H9 (cell line): Measurements from ENCODE around the gene TRIM32. TPM values are rescaled to one million over a fixed set of nuclear protein-coding genes. Genes with fewer than 3 reads are reported as not detected.
A peak's percentile ranks its signal among the peaks of the same experiment; 100 is the strongest.

Experiments
- DNase-seq: peaks from one replicate; pipeline ENCODE4 v3.0.0-alpha.2; 2017
- H2AFZ ChIP-seq: one replicate; pipeline ENCODE4 v1.6.1; 2013; ENCODE audit warnings: mild to moderate bottlenecking, low read length, control low read depth, moderate library complexity
- H2AK5ac ChIP-seq: 2 replicates; pipeline ENCODE4 v1.6.1; 2013; ENCODE audit warnings: low read length, control low read depth, mixed read lengths; ENCODE audit not compliant: insufficient read length
- H2BK120ac ChIP-seq: one replicate; pipeline ENCODE4 v1.6.1; 2013; ENCODE audit warnings: low read depth, mild to moderate bottlenecking, low read length, control low read depth, inconsistent platforms; ENCODE audit not compliant: poor library complexity, severe bottlenecking
- H2BK12ac ChIP-seq: 2 replicates; pipeline ENCODE4 v1.6.1; 2013; ENCODE audit warnings: low read length, control low read depth, mixed read lengths, low read depth; ENCODE audit not compliant: insufficient read length
- H2BK15ac ChIP-seq: 2 replicates; pipeline ENCODE4 v1.6.1; 2013; ENCODE audit warnings: low read depth, low read length, control low read depth
- H2BK20ac ChIP-seq: one replicate; pipeline ENCODE4 v1.6.1; 2013; ENCODE audit warnings: low read depth, mild to moderate bottlenecking, low read length, control low read depth, inconsistent platforms; ENCODE audit not compliant: poor library complexity, severe bottlenecking
- H2BK5ac ChIP-seq: 2 replicates; pipeline ENCODE4 v1.6.1; 2013; ENCODE audit warnings: low read length, control low read depth, mixed read lengths; ENCODE audit not compliant: insufficient read length
- H3K14ac ChIP-seq: 2 replicates; pipeline ENCODE4 v1.6.1; 2013; ENCODE audit warnings: low read length, control low read depth; ENCODE audit not compliant: insufficient read depth
- H3K18ac ChIP-seq: 2 replicates; pipeline ENCODE4 v1.6.1; 2013; ENCODE audit warnings: low read depth, mild to moderate bottlenecking, mixed read lengths, low read length, control low read depth; ENCODE audit not compliant: insufficient read length
- H3K23ac ChIP-seq: 2 replicates; pipeline ENCODE4 v1.6.1; 2013; ENCODE audit warnings: low read length, control low read depth, mixed read lengths, low read depth; ENCODE audit not compliant: insufficient read length
- H3K23me2 ChIP-seq: 2 replicates; pipeline ENCODE4 v1.6.1; 2013; ENCODE audit warnings: low read depth, mild to moderate bottlenecking, mixed read lengths, low read length, control low read depth; ENCODE audit not compliant: insufficient read length, poor library complexity, severe bottlenecking
- H3K27ac ChIP-seq: 2 replicates; pipeline ENCODE4 v1.5.1; 2013; ENCODE audit warnings: low read length, control low read depth, mixed read lengths, low read depth; ENCODE audit not compliant: insufficient read length
- H3K27me3 ChIP-seq: 2 replicates; pipeline ENCODE4 v1.6.1; 2013; ENCODE audit warnings: low read length, control low read depth, inconsistent platforms; ENCODE audit not compliant: insufficient read depth
- H3K4ac ChIP-seq: 2 replicates; pipeline ENCODE4 v1.6.1; 2013; ENCODE audit warnings: low read depth, mild to moderate bottlenecking, control low read depth, inconsistent platforms, low read length, moderate library complexity
- H3K4me1 ChIP-seq: 2 replicates; pipeline ENCODE4 v1.6.1; 2013; ENCODE audit warnings: low read length, control low read depth, inconsistent platforms; ENCODE audit not compliant: insufficient read depth
- H3K4me2 ChIP-seq: 2 replicates; pipeline ENCODE4 v1.6.1; 2013; ENCODE audit warnings: low read length, control low read depth, mixed read lengths; ENCODE audit not compliant: insufficient read length, insufficient read depth
- H3K56ac ChIP-seq: 2 replicates; pipeline ENCODE4 v1.6.1; 2013; ENCODE audit warnings: low read depth, mild to moderate bottlenecking, mixed read lengths, low read length, control low read depth; ENCODE audit not compliant: insufficient read length
- H3K79me1 ChIP-seq: 2 replicates; pipeline ENCODE4 v1.6.1; 2013; ENCODE audit warnings: low read depth, mild to moderate bottlenecking, moderate library complexity, low read length, control low read depth, inconsistent platforms; ENCODE audit not compliant: insufficient read depth, poor library complexity, severe bottlenecking
- H3K79me2 ChIP-seq: 2 replicates; pipeline ENCODE4 v1.6.1; 2013; ENCODE audit warnings: low read length, control low read depth, inconsistent platforms; ENCODE audit not compliant: insufficient read depth
- H3K9ac ChIP-seq: 2 replicates; pipeline ENCODE4 v1.6.1; 2013; ENCODE audit warnings: low read length, control low read depth, mixed read lengths; ENCODE audit not compliant: insufficient read length; ENCODE audit errors: extremely low read depth
- H3K9me3 ChIP-seq: one replicate; pipeline ENCODE4 v1.6.1; 2013; ENCODE audit warnings: low read depth, low read length, inconsistent platforms; ENCODE audit not compliant: control insufficient read depth
- H3T11ph ChIP-seq: one replicate; pipeline ENCODE4 v1.6.1; 2013; ENCODE audit warnings: mild to moderate bottlenecking, low read length, control low read depth, inconsistent platforms
- H4K20me1 ChIP-seq: one replicate; pipeline ENCODE4 v1.6.1; 2013; ENCODE audit not compliant: control insufficient read depth, insufficient read length, insufficient read depth
- H4K5ac ChIP-seq: 2 replicates; pipeline ENCODE4 v1.6.1; 2013; ENCODE audit warnings: low read depth, mild to moderate bottlenecking, mixed read lengths, low read length, control low read depth; ENCODE audit not compliant: insufficient read length
- H4K8ac ChIP-seq: replicated peaks from 2 replicates; pipeline ENCODE4 v1.6.1; 2013; ENCODE audit warnings: low read length, control low read depth, mixed read lengths, low read depth; ENCODE audit not compliant: insufficient read length
- H4K91ac ChIP-seq: 2 replicates; pipeline ENCODE4 v1.6.1; 2013; ENCODE audit warnings: low read depth, mild to moderate bottlenecking, moderate library complexity, mixed read lengths, low read length, control low read depth; ENCODE audit not compliant: insufficient read length
- H3K27ac Mint-ChIP-seq, 3 experiments: 2 replicates in 2 of 3; 3 replicates in 1 of 3; pipeline ENCODE4 v1.8.0; 2020 to 2021; ENCODE audit warnings: mixed read lengths in 3 of 3, mild to moderate bottlenecking in 1 of 3, moderate library complexity in 1 of 3
- H3K27me3 Mint-ChIP-seq: 2 replicates; pipeline ENCODE4 v1.8.0; 2021; ENCODE audit warnings: low read depth, mild to moderate bottlenecking, moderate library complexity, mixed read lengths
- H3K36me3 Mint-ChIP-seq, 3 experiments: 2 replicates in 2 of 3; 3 replicates in 1 of 3; pipeline ENCODE4 v1.8.0; 2020 to 2021; ENCODE audit warnings: low read depth in 3 of 3, mixed read lengths in 3 of 3; ENCODE audit not compliant: insufficient read depth in 1 of 3
- H3K4me1 Mint-ChIP-seq, 2 experiments: 2 replicates each; pipeline ENCODE4 v1.8.0; 2020; ENCODE audit warnings: mixed read lengths in 2 of 2
- H3K4me3 Mint-ChIP-seq, 2 experiments: 2 replicates in 1 of 2; 3 replicates in 1 of 2; pipeline ENCODE4 v1.8.0; 2020 to 2021; ENCODE audit warnings: mild to moderate bottlenecking in 2 of 2, mixed read lengths in 2 of 2, moderate library complexity in 1 of 2
- H3K9me3 Mint-ChIP-seq, 2 experiments: 2 replicates in 1 of 2; 3 replicates in 1 of 2; pipeline ENCODE4 v1.8.0; 2020; ENCODE audit warnings: mild to moderate bottlenecking in 2 of 2, mixed read lengths in 2 of 2, moderate library complexity in 1 of 2
- total RNA-seq: library from RNA; stranded (reverse); gene quantifications from 2 replicates; pipeline ENCODE4 v1.2.1, GENCODE V29; 2021
- TF ChIP-seq, protein P1 (sequence below): fragments of 200-600 bp; sonication (generic); conservative IDR thresholded peaks from 3 replicates; pipeline ENCODE4 v1.8.0; 2021; ENCODE audit warnings: antibody characterized with exemption, mild to moderate bottlenecking

The TRIM32 gene
- total RNA-seq, 1 experiment from 2014 or later: 12.9 TPM

DNA sequence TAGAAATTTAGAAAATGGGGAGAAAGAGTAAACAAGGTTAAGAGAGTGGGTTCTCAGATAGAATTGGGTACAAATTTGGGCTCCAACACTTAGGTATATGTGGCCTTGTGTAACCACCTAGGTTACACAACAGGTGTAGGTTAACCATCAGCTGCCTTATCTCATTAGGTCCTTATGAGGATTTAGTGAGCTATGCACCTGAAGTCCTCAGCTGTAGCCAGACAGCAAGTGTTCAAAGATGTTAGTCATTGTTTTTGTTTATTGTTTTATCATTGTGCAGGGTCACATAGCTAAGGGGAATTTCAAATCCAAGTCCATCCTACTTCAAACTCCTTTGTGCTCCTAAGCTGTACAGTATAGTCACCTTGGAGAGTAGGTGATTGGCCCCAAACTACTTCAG is 970 bp upstream of the TRIM32 start:
- Mint-ChIP-seq H3K36me3 (peaks cover 11 to 21% (median 20%) of the 10 kb centered on the region in 3 experiments), H3K27me3 (peaks cover 4% of the 10 kb centered on the region), H3K4me1 (peaks cover 31 to 33% of the 10 kb centered on the region in 2 experiments), H3K9me3 (peaks cover 11 to 15% of the 10 kb centered on the region in 2 experiments), H3K27ac (peak overlapping the region in 1 of 3 experiments; percentile 95; a peak in 1 of 7 replicates), H3K4me3 (peak overlapping the region; percentile 85)
- no peaks in the 10 kb centered on the region; the same call in 1 of the 2 replicates for H3K27me3 ChIP-seq
- TF ChIP-seq, protein P1, sequence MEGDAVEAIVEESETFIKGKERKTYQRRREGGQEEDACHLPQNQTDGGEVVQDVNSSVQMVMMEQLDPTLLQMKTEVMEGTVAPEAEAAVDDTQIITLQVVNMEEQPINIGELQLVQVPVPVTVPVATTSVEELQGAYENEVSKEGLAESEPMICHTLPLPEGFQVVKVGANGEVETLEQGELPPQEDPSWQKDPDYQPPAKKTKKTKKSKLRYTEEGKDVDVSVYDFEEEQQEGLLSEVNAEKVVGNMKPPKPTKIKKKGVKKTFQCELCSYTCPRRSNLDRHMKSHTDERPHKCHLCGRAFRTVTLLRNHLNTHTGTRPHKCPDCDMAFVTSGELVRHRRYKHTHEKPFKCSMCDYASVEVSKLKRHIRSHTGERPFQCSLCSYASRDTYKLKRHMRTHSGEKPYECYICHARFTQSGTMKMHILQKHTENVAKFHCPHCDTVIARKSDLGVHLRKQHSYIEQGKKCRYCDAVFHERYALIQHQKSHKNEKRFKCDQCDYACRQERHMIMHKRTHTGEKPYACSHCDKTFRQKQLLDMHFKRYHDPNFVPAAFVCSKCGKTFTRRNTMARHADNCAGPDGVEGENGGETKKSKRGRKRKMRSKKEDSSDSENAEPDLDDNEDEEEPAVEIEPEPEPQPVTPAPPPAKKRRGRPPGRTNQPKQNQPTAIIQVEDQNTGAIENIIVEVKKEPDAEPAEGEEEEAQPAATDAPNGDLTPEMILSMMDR: no peak
- H3K79me2 ChIP-seq: no peaks in the 10 kb centered on the region
- H3K27ac ChIP-seq: no peak overlapping the region
- H4K5ac ChIP-seq: no peak overlapping the region
- no peak overlapping the region for H3K9ac ChIP-seq
- H3K14ac ChIP-seq: no peak overlapping the region
- H4K91ac ChIP-seq: no peak overlapping the region
- peaks cover 7% of the 10 kb centered on the region for H3K9me3 ChIP-seq
- no peak overlapping the region for H2BK5ac ChIP-seq
- H2BK12ac ChIP-seq: no peak overlapping the region
- H2AK5ac ChIP-seq: no peak overlapping the region
- no peak overlapping the region for H3K18ac ChIP-seq
- no peak overlapping the region for H2BK15ac ChIP-seq
- H2BK120ac ChIP-seq: no peak overlapping the region
- H3K56ac ChIP-seq: no peak overlapping the region
- H4K20me1 ChIP-seq: no peaks in the 10 kb centered on the region
- no peak overlapping the region for H3K23ac ChIP-seq
- H3K4ac ChIP-seq: no peak overlapping the region
- no peak overlapping the region for H3T11ph ChIP-seq
- no peak for DNase-seq
- H2BK20ac ChIP-seq: no peak overlapping the region
- H4K8ac ChIP-seq: no peak overlapping the region
- no peak overlapping the region for H2AFZ ChIP-seq
- no peaks in the 10 kb centered on the region for H3K79me1 ChIP-seq
- H3K23me2 ChIP-seq: peaks cover 8% of the 10 kb centered on the region
- no peaks in the 10 kb centered on the region; the same call in 1 of the 2 replicates for H3K4me1 ChIP-seq
- H3K4me2 ChIP-seq: peak overlapping the region; percentile 62
